ENCODE measurements around the gene XPA. TPM values are rescaled to one million over a fixed set of nuclear protein-coding genes. Genes with fewer than 3 reads are reported as not detected.

XPA gene
- total and polyA plus RNA-seq, 10 donors, result 11.4 to 24.2 (median 16.0) TPM

GRCh38 chr9:97660847-97661246 is 36.3 kb downstream of the XPA start:
- no peak overlapping the region for H3K4me3 ChIP-seq
- peak overlapping the region in 3 of 8 donors; percentile 16 to 54 (median 54) for H3K27ac ChIP-seq
- DNase-seq, result no peak
- intact Hi-C loops (cut with DNase I; ENCODE audit: low total_unique reads), result no loop called here
- H3K9me3 ChIP-seq, result no peaks in the 10 kb centered on the region
- no peaks in the 10 kb centered on the region for H3K27me3 ChIP-seq (replicated peaks in 1 of 7)
- no peak for TF ChIP-seq POLR2AphosphoS5 (IDR thresholded peaks at IDR 0.05)
- no peak for TF ChIP-seq POLR2A (IDR thresholded peaks at IDR 0.05)
- WGBS, 5 donors, result 91 to 97% (median 95%) methylated on average over 2 of the region's 2 CpGs
- H3K4me1 ChIP-seq, result peaks cover 0 to 21% (median 0%) of the 10 kb centered on the region in 6 donors
- H3K36me3 ChIP-seq, result peaks cover 0 to 100% (median 85%) of the 10 kb centered on the region in 6 donors

GRCh38 chr9:97660340-97660739 is 36.8 kb downstream of the XPA start:
- H3K27me3 ChIP-seq (replicated peaks in 1 of 7), result no peaks in the 10 kb centered on the region
- intact Hi-C loops (cut with DNase I; ENCODE audit: low total_unique reads), result no loop called here
- TF ChIP-seq POLR2AphosphoS5 (IDR thresholded peaks at IDR 0.05) (no peak), CTCF (IDR thresholded peaks at IDR 0.05 in 8 of 11, conservative IDR thresholded peaks at IDR 0.05 in 3 of 11) (no peak), POLR2A (IDR thresholded peaks at IDR 0.05) (no peak)
- 51 to 52% (median 52%) methylated on average over 5 of the region's 5 CpGs for WGBS, 5 donors
- DNase-seq, result no peak
- no peaks in the 10 kb centered on the region for H3K9me3 ChIP-seq
- H3K36me3 ChIP-seq, result peaks cover 0 to 100% (median 86%) of the 10 kb centered on the region in 6 donors
- H3K4me3 ChIP-seq, result no peak overlapping the region
- peaks cover 0 to 21% (median 0%) of the 10 kb centered on the region in 6 donors for H3K4me1 ChIP-seq
- peak overlapping the region in 5 of 8 donors; percentile 10 to 54 (median 16) for H3K27ac ChIP-seq

GRCh38 chr9:97659771-97660170 is 37.4 kb downstream of the XPA start:
- DNase-seq, result no peak
- TF ChIP-seq POLR2AphosphoS5 (IDR thresholded peaks at IDR 0.05), result no peak
- no peak for TF ChIP-seq CTCF (IDR thresholded peaks at IDR 0.05 in 8 of 11, conservative IDR thresholded peaks at IDR 0.05 in 3 of 11)
- TF ChIP-seq POLR2A (IDR thresholded peaks at IDR 0.05), result no peak
- Histone ChIP-seq H3K4me1 (peaks cover 0 to 21% (median 0%) of the 10 kb centered on the region in 6 donors), H3K27me3 (replicated peaks in 1 of 7) (no peaks in the 10 kb centered on the region), H3K4me3 (no peak overlapping the region), H3K27ac (peak overlapping the region in 6 of 8 donors; percentile 10 to 54 (median 22)), H3K36me3 (peaks cover 0 to 100% (median 85%) of the 10 kb centered on the region in 6 donors), H3K9me3 (no peaks in the 10 kb centered on the region)
- WGBS, 5 donors, result 62 to 89% (median 88%) methylated on average over 3 of the region's 3 CpGs
- intact Hi-C loops (cut with DNase I; ENCODE audit: low total_unique reads), result no loop called here

- DNase-seq, result no peak
- Histone ChIP-seq H3K27me3 (replicated peaks in 1 of 7) (no peaks in the 10 kb centered on the region), H3K4me3 (no peak overlapping the region), H3K36me3 (peaks cover 0 to 100% (median 86%) of the 10 kb centered on the region in 6 donors), H3K27ac (no peak overlapping the region), H3K9me3 (no peaks in the 10 kb centered on the region), H3K4me1 (peaks cover 0 to 21% (median 0%) of the 10 kb centered on the region in 6 donors)
- intact Hi-C loops (cut with DNase I; ENCODE audit: low total_unique reads), result no loop called here
- WGBS, 5 donors, result 85 to 98% (median 91%) methylated on average over 1 of the region's 1 CpG
- TF ChIP-seq POLR2A (IDR thresholded peaks at IDR 0.05) (no peak), POLR2AphosphoS5 (IDR thresholded peaks at IDR 0.05) (no peak), CTCF (IDR thresholded peaks at IDR 0.05 in 8 of 11, conservative IDR thresholded peaks at IDR 0.05 in 3 of 11) (no peak)
Measured at GRCh38 chr9:97658707-97659106, 38.4 kb downstream of the XPA start.

All from spleen (tissue), 11 donors.